Measurements from ENCODE around the gene SMIM1.

Gene SMIM1

DNA sequence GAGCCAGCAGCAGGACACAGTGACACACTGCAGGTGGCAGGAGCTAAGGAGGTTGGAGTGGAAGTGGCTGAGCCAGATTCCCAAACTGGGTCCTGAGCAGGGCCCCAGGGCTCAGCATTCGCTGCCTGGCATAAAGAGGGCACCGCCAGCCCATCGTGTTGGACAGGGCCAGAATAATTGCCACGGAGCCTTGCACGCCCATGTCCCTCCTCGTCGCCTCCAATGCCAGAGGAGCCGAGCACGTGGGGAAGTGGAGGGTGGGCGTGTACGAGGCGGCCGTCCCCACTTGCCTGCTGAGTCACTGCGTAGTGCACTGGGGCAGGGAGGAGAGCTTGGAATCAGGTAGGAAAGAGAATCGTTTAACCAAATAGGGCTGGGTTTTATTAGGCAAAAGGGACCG lies 49.9 kb downstream of the SMIM1 start:
- DNase-seq (ENCODE audit: low spot score) = no peak

DNA sequence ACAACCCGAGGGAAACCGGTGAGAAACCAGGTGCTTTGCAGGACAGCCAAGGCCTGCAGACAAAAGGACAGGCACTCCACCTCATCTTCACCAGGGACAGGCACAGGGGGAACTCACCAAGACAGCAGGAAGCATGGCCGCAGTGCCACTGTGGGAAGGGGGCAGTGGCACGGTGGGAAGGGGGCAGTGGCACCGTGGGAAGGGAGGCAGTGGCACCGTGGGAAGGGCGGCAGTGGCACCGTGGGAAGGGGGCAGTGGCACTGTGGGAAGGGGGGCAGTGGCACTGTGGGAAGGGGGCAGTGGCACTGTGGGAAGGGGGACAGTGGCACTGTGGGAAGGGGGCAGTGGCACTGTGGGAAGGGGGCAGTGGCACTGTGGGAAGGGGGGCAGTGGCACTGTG lies 52.1 kb downstream of the SMIM1 start:
- DNase-seq (ENCODE audit: low spot score) = no peak

DNA sequence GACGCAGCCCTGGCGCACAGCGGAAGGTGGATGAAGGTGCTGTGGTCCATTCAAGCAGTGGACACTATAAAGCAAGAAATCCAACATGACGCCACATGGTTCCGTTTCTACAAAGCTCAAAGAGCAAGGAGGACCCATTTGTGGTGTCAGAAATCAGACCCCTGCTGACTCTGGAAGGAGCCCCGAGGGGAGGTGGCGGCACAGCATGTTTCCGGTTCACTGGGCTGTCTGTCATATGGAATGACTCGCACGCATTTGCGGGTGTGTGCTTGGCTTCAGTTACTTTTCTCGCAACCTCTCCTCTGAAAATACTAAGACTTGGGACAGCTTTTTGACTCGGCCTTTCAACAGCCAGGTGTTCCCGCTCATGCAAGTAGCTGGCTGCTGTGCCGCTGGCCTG lies 52.8 kb downstream of the SMIM1 start:
- DNase-seq (ENCODE audit: low spot score) = no peak

Data from RKO (cell line).